PC-9 (cell line): Measurements from ENCODE around the gene ICE2. TPM values are rescaled to one million over a fixed set of nuclear protein-coding genes. Genes with fewer than 3 reads are reported as not detected.

Experiments used
- BruUV-seq: library from RNA; stranded (reverse); fragments of 400-500 nt; replicated peaks from 2 replicates; lab custom pipeline; 2021; lab: Mats Ljungman, UMichigan
- CTCF ChIA-PET: fragments of 300-600 bp; sonication (Branson Sonifier 250); formaldehyde crosslinking; loops from one replicate; lab custom pipeline; 2022; ENCODE audit warnings: antibody characterized with exemption; lab: Charles Lee
- POLR2A ChIA-PET: fragments of 300-600 bp; sonication (Branson Sonifier 250); formaldehyde crosslinking; loops from one replicate; lab custom pipeline; 2022; ENCODE audit warnings: antibody characterized with exemption; ENCODE audit not compliant: unreplicated experiment; lab: Charles Lee
- DNase-seq, 2 experiments: peaks; one replicate each; pipeline versions ENCODE4 v3.0.0 to v3.0.0-alpha.2; 2015 to 2022; ENCODE audit warnings: mixed read lengths in 1 of 2
- H2AFZ ChIP-seq: fragments of 200-600 bp; sonication (generic); 2 replicates; pipeline ENCODE4 v1.8.1; 2017; ENCODE audit warnings: antibody characterized with exemption
- H3F3A ChIP-seq: fragments of 200-600 bp; sonication (generic); 2 replicates; pipeline ENCODE4 v1.8.1; 2017; ENCODE audit warnings: antibody characterized with exemption, mild to moderate bottlenecking, low read depth; ENCODE audit not compliant: insufficient read depth
- H3K27ac ChIP-seq: fragments of 200-600 bp; sonication (generic); 2 replicates; pipeline ENCODE4 v1.6.1; 2016; ENCODE audit warnings: mixed run types
- H3K27me3 ChIP-seq: fragments of 200-600 bp; sonication (generic); 2 replicates; pipeline ENCODE4 v1.6.1; 2016; ENCODE audit warnings: low read depth, mixed run types; ENCODE audit not compliant: insufficient read depth
- H3K36me3 ChIP-seq: fragments of 200-600 bp; sonication (generic); 2 replicates; pipeline ENCODE4 v1.6.1; 2016; ENCODE audit warnings: low read depth, mixed run types
- H3K4me1 ChIP-seq: fragments of 200-600 bp; sonication (generic); replicated peaks from 2 replicates; pipeline ENCODE4 v1.6.1; 2016; ENCODE audit warnings: mixed run types; ENCODE audit not compliant: insufficient read depth
- H3K4me2 ChIP-seq: fragments of 200-600 bp; sonication (generic); 2 replicates; pipeline ENCODE4 v1.6.1; 2017; ENCODE audit warnings: mixed run types
- H3K4me3 ChIP-seq: fragments of 200-600 bp; sonication (generic); 2 replicates; pipeline ENCODE4 v1.6.1; 2016; ENCODE audit warnings: mixed run types
- H3K79me2 ChIP-seq: fragments of 200-600 bp; sonication (generic); 2 replicates; pipeline ENCODE4 v1.6.1; 2017; ENCODE audit warnings: low read depth, mixed run types
- H3K9me2 ChIP-seq: fragments of 200-600 bp; sonication (generic); 2 replicates; pipeline ENCODE4 v1.8.1; 2017; ENCODE audit warnings: mild to moderate bottlenecking; ENCODE audit not compliant: insufficient read depth
- H3K9me3 ChIP-seq: fragments of 200-600 bp; sonication (generic); 2 replicates; pipeline ENCODE4 v1.8.1; 2016; ENCODE audit warnings: low read depth; ENCODE audit not compliant: insufficient read depth
- H4K20me1 ChIP-seq: fragments of 200-600 bp; sonication (generic); 2 replicates; pipeline ENCODE4 v1.8.1; 2017; ENCODE audit not compliant: insufficient read depth
- EZH2 ChIP-seq: fragments of 200-600 bp; sonication (generic); IDR thresholded peaks from 2 replicates; pipeline ENCODE4 v1.8.0; 2017; ENCODE audit warnings: antibody characterized with exemption, low read depth
- intact Hi-C: fragments of 100-400 bp; cut with micrococcal nuclease; formaldehyde crosslinking; loops from one replicate; pipeline ENCODE4 v1.10.0; 2022; ENCODE audit not compliant: unreplicated experiment
- total RNA-seq: library from RNA; stranded (reverse); gene quantifications from 2 replicates; pipeline ENCODE4 v1.2.3, GENCODE V29; 2021
- TF ChIP-seq, protein P1 (sequence below): fragments of 200-600 bp; sonication (generic); conservative IDR thresholded peaks from 2 replicates; pipeline ENCODE4 v1.6.1; 2017; ENCODE audit warnings: mixed run types, antibody characterized with exemption, mild to moderate bottlenecking, moderate library complexity

Gene ICE2
- total RNA-seq, 1 experiment from 2014 or later, result 67.5 TPM

DNA sequence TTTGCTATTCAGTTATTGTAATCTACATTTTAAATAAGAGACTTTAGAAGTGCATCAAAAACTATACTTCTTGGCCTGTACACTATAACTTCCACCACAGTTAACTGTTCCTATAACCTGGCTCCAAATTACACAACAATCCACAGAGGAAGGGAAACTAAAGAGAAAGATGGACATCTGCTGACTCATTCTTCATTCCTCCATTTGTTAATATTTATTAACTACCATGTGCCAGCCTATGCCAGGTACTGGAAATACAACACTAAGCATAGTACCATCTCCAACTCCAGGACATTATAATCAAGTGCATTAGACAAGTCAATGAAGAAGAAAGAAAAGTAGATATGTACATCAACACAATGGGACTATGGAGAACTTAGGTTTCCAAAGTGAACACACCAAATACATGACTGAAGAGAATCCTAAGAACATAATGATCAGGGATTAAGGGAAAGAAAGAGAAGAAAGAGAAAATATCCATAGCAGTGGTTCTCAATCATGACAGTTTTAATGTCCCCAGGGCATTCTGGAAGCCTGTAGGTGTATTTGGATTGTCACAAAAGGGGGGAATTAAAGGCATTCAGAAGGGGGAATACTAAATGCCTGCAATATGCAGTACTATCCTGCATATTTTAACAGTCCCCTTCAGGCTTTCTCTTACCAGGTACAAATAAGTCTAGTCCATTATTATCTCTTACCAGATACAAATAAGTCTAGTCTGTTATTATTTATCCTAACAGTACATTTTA is 8.9 kb downstream of the ICE2 start:
- Histone ChIP-seq H3K4me3 (no peak overlapping the region), H3K27me3 (no peaks in the 10 kb centered on the region), H3F3A (no peaks in the 10 kb centered on the region), H3K36me3 (peaks cover 11% of the 10 kb centered on the region; the same call in 1 of the 2 replicates), H3K4me1 (0 out of 2 replicates have a peak, but pooled peaks cover 8% of the 10 kb centered on the region), H2AFZ (no peak overlapping the region), H3K27ac (peak overlapping the region; percentile 35; the same call in 1 of the 2 replicates), H3K9me2 (no peaks in the 10 kb centered on the region), H4K20me1 (no peaks in the 10 kb centered on the region), H3K9me3 (no peaks in the 10 kb centered on the region), H3K4me2 (no peak overlapping the region), H3K79me2 (no peaks in the 10 kb centered on the region; the same call in 1 of the 2 replicates)
- CTCF ChIA-PET, result no interaction called here
- no peak for DNase-seq
- no peak for TF ChIP-seq EZH2
- TF ChIP-seq, protein P1, sequence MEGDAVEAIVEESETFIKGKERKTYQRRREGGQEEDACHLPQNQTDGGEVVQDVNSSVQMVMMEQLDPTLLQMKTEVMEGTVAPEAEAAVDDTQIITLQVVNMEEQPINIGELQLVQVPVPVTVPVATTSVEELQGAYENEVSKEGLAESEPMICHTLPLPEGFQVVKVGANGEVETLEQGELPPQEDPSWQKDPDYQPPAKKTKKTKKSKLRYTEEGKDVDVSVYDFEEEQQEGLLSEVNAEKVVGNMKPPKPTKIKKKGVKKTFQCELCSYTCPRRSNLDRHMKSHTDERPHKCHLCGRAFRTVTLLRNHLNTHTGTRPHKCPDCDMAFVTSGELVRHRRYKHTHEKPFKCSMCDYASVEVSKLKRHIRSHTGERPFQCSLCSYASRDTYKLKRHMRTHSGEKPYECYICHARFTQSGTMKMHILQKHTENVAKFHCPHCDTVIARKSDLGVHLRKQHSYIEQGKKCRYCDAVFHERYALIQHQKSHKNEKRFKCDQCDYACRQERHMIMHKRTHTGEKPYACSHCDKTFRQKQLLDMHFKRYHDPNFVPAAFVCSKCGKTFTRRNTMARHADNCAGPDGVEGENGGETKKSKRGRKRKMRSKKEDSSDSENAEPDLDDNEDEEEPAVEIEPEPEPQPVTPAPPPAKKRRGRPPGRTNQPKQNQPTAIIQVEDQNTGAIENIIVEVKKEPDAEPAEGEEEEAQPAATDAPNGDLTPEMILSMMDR, result no peak
- no TSS peak for BruUV-seq
- POLR2A ChIA-PET, result no interaction called here
- intact Hi-C loops, result no loop called here

DNA sequence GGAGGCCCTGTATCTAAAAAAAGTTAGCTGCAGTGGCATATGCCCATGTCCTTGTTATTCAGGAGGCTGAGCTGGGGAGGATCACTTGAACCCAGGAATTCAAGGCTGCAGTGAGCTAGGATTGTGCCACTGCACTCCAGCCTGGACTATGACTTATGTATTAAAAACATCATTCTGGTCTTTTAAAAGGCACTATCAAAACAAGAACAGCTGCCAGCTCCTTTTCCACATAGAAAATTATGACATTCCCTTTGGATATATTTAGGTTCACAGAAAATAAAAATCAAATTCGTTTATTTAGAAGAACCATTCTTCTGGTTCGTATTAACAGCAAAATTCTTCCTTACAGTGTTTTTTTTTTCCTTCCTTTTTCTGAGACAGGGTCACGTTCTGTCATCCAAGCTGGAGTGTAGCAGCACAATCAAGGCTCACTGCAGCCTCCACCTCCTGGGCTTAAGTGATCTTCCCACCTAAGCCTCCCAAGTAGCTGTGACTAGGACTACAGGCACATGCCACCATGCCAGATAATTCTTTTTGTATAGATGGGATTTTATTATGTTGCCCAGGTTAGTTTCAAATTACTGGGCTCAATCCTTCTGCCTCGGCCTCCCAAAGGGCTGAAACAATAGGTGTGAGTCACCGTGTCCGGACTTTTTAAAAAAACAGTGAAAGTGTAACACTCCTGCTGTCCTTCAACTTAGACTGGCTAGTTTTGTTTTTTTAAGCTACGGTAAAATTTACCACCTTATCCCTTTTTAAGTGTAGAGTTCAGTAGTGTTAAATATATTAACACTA is 13.9 kb downstream of the ICE2 start:
- Histone ChIP-seq H3K36me3 (peaks cover 11% of the 10 kb centered on the region; the same call in 1 of the 2 replicates), H3K27me3 (no peaks in the 10 kb centered on the region), H3K4me2 (no peak overlapping the region), H3K4me3 (no peak overlapping the region), H3F3A (no peaks in the 10 kb centered on the region), H4K20me1 (no peaks in the 10 kb centered on the region), H2AFZ (no peak overlapping the region), H3K9me2 (no peaks in the 10 kb centered on the region), H3K27ac (no peak overlapping the region), H3K79me2 (no peaks in the 10 kb centered on the region), H3K9me3 (no peaks in the 10 kb centered on the region), H3K4me1 (0 out of 2 replicates have a peak, but pooled peaks cover 4% of the 10 kb centered on the region)
- POLR2A ChIA-PET, result interaction anchor here (0.6 to 0.7 kb wide), 4 partner anchors 11 to 775 kb away, joined by 3 to 5 read pairs (median 3); no protein-coding TSS in a partner anchor
- BruUV-seq, result no TSS peak
- TF ChIP-seq, protein P1, result no peak
- TF ChIP-seq EZH2, result no peak
- intact Hi-C loops, result no loop called here
- peak in 1 of 2 experiments; percentile 38 for DNase-seq
- CTCF ChIA-PET, result interaction anchor here (0.7 kb wide), 2 partner anchors 18 to 20 kb away, joined by 3 read pairs; no protein-coding TSS in a partner anchor

DNA sequence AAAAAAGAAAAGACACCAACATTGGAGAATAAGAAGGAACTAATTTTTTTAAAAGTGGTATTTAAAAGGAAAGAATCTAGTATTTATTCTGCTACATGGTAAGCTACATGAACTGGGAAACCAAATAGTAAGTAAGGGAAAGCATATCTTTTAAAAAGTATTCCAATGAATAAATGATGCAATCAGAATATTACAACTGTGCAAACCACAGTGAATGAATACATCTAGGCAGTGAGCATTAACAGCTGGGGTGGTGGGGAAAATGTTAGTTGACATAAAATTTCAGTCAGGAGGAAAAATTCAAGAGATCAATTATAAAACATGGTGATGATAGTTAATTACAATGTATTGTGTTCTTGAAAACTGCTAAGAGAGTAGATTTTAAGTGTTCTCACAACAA is 16.9 kb downstream of the ICE2 start:
- TF ChIP-seq, protein P1, result no peak
- TF ChIP-seq EZH2, result no peak
- Histone ChIP-seq H3K79me2 (no peaks in the 10 kb centered on the region), H3K9me2 (no peaks in the 10 kb centered on the region), H3K27me3 (no peaks in the 10 kb centered on the region), H3K27ac (no peak overlapping the region), H3K4me2 (no peak overlapping the region), H4K20me1 (no peaks in the 10 kb centered on the region), H3K4me1 (no peaks in the 10 kb centered on the region), H3K4me3 (no peak overlapping the region), H3K36me3 (no peaks in the 10 kb centered on the region; the same call in 1 of the 2 replicates), H2AFZ (no peak overlapping the region), H3K9me3 (no peaks in the 10 kb centered on the region), H3F3A (no peaks in the 10 kb centered on the region)
- ChIA-PET CTCF (no interaction called here), POLR2A (no interaction called here)
- intact Hi-C loops, result no loop called here
- no TSS peak for BruUV-seq
- DNase-seq, result no peak
